Neuronal stem cell (in vitro differentiated cells): ENCODE results near the gene KIR3DL2.
"Not testable (repeated sequence)": the region's sequence is repeated elsewhere in the genome, so short reads cannot be mapped to it uniquely, and the experiment has no call there.

Experiments used
- DNase-seq: peaks from one replicate; pipeline ENCODE4 v3.0.0-alpha.2; 2013; ENCODE audit warnings: low spot score
- H2AFZ ChIP-seq: one replicate; pipeline ENCODE4 v1.6.1; 2013; ENCODE audit warnings: mild to moderate bottlenecking, low read length, inconsistent platforms
- H2AK5ac ChIP-seq: 2 replicates; pipeline ENCODE4 v1.6.1; 2013; ENCODE audit warnings: low read depth, mild to moderate bottlenecking, inconsistent platforms, low read length, moderate library complexity, mixed read lengths
- H2BK120ac ChIP-seq: 2 replicates; pipeline ENCODE4 v1.6.1; 2013; ENCODE audit warnings: low read depth, mild to moderate bottlenecking, inconsistent platforms, low read length, moderate library complexity, mixed read lengths
- H2BK12ac ChIP-seq: one replicate; pipeline ENCODE4 v1.6.1; 2013; ENCODE audit warnings: low read length, inconsistent platforms
- H2BK15ac ChIP-seq: 2 replicates; pipeline ENCODE4 v1.6.1; 2013; ENCODE audit warnings: mild to moderate bottlenecking, low read length, inconsistent platforms, mixed read lengths
- H2BK5ac ChIP-seq: one replicate; pipeline ENCODE4 v1.6.1; 2013; ENCODE audit warnings: inconsistent platforms, mild to moderate bottlenecking, low read length, moderate library complexity
- H3K14ac ChIP-seq: one replicate; pipeline ENCODE4 v1.6.1; 2013; ENCODE audit warnings: low read length, inconsistent platforms
- H3K18ac ChIP-seq: 2 replicates; pipeline ENCODE4 v1.6.1; 2013; ENCODE audit warnings: low read length, inconsistent platforms
- H3K23ac ChIP-seq: 2 replicates; pipeline ENCODE4 v1.6.1; 2013; ENCODE audit warnings: low read depth, mild to moderate bottlenecking, mixed read lengths, low read length, inconsistent platforms; ENCODE audit not compliant: poor library complexity
- H3K27ac ChIP-seq: replicated peaks from 3 replicates; pipeline ENCODE4 v1.5.1; 2013; ENCODE audit warnings: low read length, inconsistent platforms
- H3K27me3 ChIP-seq, 3 experiments: 2 replicates each; pipeline ENCODE4 v1.6.1; 2013; ENCODE audit warnings: low read length in 3 of 3, mild to moderate bottlenecking in 2 of 3, inconsistent platforms in 1 of 3, low read depth in 1 of 3, mixed read lengths in 1 of 3, moderate library complexity in 1 of 3; ENCODE audit not compliant: control insufficient read depth in 3 of 3, insufficient read depth in 3 of 3
- H3K36me3 ChIP-seq, 2 donors: replicated peaks in 1 of 2; 2 replicates each; pipeline ENCODE4 v1.6.1; 2013; ENCODE audit warnings: low read length in 2 of 2; ENCODE audit not compliant: control insufficient read depth in 2 of 2, insufficient read depth in 2 of 2
- H3K4ac ChIP-seq: 2 replicates; pipeline ENCODE4 v1.6.1; 2013; ENCODE audit warnings: inconsistent platforms, mild to moderate bottlenecking, low read length, moderate library complexity
- H3K4me1 ChIP-seq, 2 donors: 1 replicate in 1 of 2; 2 replicates in 1 of 2; pipeline ENCODE4 v1.6.1; 2013; ENCODE audit warnings: low read length in 2 of 2, low read depth in 1 of 2; ENCODE audit not compliant: control insufficient read depth in 2 of 2, insufficient read depth in 1 of 2
- H3K4me2 ChIP-seq: one replicate; pipeline ENCODE4 v1.6.1; 2013; ENCODE audit warnings: mild to moderate bottlenecking, low read length, inconsistent platforms; ENCODE audit not compliant: insufficient read depth, poor library complexity, severe bottlenecking
- H3K4me3 ChIP-seq, 2 donors: 2 replicates each; pipeline ENCODE4 v1.5.1; 2013; ENCODE audit warnings: low read length in 2 of 2, mild to moderate bottlenecking in 2 of 2, inconsistent platforms in 1 of 2, moderate library complexity in 1 of 2
- H3K79me1 ChIP-seq: one replicate; pipeline ENCODE4 v1.6.1; 2013; ENCODE audit warnings: low read depth, mild to moderate bottlenecking, inconsistent platforms, low read length, moderate library complexity
- H3K9ac ChIP-seq: one replicate; pipeline ENCODE4 v1.6.1; 2013; ENCODE audit warnings: mild to moderate bottlenecking, low read depth, low read length, inconsistent platforms; ENCODE audit not compliant: poor library complexity
- H3K9me3 ChIP-seq, 2 donors: replicated peaks in 1 of 2; 2 replicates each; pipeline versions ENCODE3 to v1.6.1; 2013; ENCODE audit warnings: low read length in 2 of 2, mild to moderate bottlenecking in 2 of 2, inconsistent platforms in 1 of 2, low read depth in 1 of 2, mixed read lengths in 1 of 2, moderate library complexity in 1 of 2; ENCODE audit not compliant: control insufficient read depth in 2 of 2, insufficient read depth in 1 of 2
- H4K8ac ChIP-seq: one replicate; pipeline ENCODE4 v1.6.1; 2013; ENCODE audit warnings: low read depth, mild to moderate bottlenecking, inconsistent platforms, low read length, moderate library complexity
- H4K91ac ChIP-seq: one replicate; pipeline ENCODE4 v1.6.1; 2013; ENCODE audit warnings: low read length, low read depth, mild to moderate bottlenecking, inconsistent platforms; ENCODE audit not compliant: poor library complexity
- WGBS, 2 donors: extraction: QIAGEN DNeasy Blood & Tissue Kit; methylation state at CpG; one replicate each; pipeline ENCODE4 v1.1.7; 2013; ENCODE audit warnings: missing lambda C conversion rate in 2 of 2, mixed read lengths in 1 of 2; ENCODE audit not compliant: insufficient read length in 2 of 2, insufficient replicate concordance in 1 of 2; ENCODE audit errors: extremely low coverage in 2 of 2; 5-methylcytosine and 5-hydroxymethylcytosine counted together

KIR3DL2 gene

DNA sequence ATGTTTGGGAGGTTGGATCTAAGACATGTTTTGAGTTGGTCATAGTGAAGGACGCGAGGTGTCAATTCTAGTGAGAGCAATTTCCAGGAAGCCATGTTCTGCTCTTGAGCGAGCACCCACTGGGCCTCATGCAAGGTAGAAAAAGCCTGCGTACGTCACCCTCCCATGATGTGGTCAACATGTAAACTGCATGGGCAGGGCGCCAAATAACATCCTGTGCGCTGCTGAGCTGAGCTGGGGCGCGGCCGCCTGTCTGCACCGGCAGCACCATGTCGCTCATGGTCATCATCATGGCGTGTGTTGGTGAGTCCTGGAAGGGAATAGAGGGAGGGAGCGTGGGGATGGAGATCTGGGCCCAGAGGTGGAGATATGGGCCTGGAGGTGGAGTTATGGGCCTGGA lies 17.7 kb upstream of the KIR3DL2 start, which contains the start of gene KIR2DS4:
Gene KIR2DS4 (plus strand): TSS at position 181 of the 400 bp plus-strand sequence.
- not testable (repeated sequence) for H3K4ac ChIP-seq, H2AFZ ChIP-seq, H3K18ac ChIP-seq, DNase-seq, H2BK12ac ChIP-seq, H3K4me1 ChIP-seq, H3K23ac ChIP-seq, H3K27me3 ChIP-seq, H3K4me2 ChIP-seq, H4K91ac ChIP-seq, H3K4me3 ChIP-seq, H2BK5ac ChIP-seq, H4K8ac ChIP-seq, H2BK120ac ChIP-seq, H3K36me3 ChIP-seq, H3K79me1 ChIP-seq, H2AK5ac ChIP-seq, H3K9ac ChIP-seq, H3K27ac ChIP-seq, H3K14ac ChIP-seq, H2BK15ac ChIP-seq
- WGBS, 2 donors: no CpG with 5 or more reads among the region's 14 CpGs
- H3K9me3 ChIP-seq: peaks cover 0 to 14% of the 10 kb centered on the region in 2 donors

DNA sequence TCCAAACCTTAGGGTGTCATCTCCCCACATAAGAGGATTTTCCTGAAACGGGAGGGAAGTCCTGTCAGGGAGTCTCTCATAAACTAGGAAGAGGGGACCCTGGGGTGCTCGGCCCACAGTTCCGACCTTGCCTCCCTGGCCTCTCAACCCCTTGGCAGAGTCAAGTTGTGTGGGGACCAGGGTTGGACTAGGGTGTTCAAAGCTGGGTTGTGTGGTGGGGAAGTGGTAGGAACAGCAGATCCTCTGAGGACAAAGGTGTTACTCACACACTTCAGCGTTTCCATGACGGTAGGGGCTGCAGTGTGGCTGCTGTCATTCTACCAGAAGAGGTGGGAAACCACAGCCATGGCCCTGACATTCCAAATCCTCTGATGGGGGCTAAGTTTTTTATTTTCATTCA lies 15.1 kb upstream of the KIR3DL2 start:
- WGBS, 2 donors: no CpG with 5 or more reads among the region's 5 CpGs
- H2BK120ac ChIP-seq, H2BK12ac ChIP-seq, H3K4ac ChIP-seq, H3K4me2 ChIP-seq, H4K8ac ChIP-seq, H3K79me1 ChIP-seq, H2AK5ac ChIP-seq, H2BK15ac ChIP-seq, H3K14ac ChIP-seq, H3K4me3 ChIP-seq, DNase-seq, H4K91ac ChIP-seq, H3K18ac ChIP-seq, H3K27ac ChIP-seq, H3K36me3 ChIP-seq, H3K9ac ChIP-seq, H3K27me3 ChIP-seq, H3K4me1 ChIP-seq, H2AFZ ChIP-seq, H3K23ac ChIP-seq, H2BK5ac ChIP-seq: not testable (repeated sequence)
- peaks cover 0 to 15% of the 10 kb centered on the region in 2 donors for H3K9me3 ChIP-seq

DNA sequence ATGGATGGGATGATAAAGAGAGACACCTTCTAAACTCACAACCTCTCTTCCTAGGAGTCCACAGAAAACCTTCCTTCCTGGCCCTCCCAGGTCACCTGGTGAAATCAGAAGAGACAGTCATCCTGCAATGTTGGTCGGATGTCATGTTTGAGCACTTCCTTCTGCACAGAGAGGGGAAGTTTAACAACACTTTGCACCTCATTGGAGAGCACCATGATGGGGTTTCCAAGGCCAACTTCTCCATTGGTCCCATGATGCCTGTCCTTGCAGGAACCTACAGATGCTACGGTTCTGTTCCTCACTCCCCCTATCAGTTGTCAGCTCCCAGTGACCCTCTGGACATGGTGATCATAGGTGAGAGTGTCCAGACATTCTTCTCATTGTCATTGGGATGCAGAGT lies 12.7 kb upstream of the KIR3DL2 start:
- DNase-seq, H2BK5ac ChIP-seq, H3K18ac ChIP-seq, H3K4ac ChIP-seq, H2BK15ac ChIP-seq, H3K27me3 ChIP-seq, H3K14ac ChIP-seq, H2BK12ac ChIP-seq, H4K91ac ChIP-seq, H2AK5ac ChIP-seq, H3K9ac ChIP-seq, H3K27ac ChIP-seq, H2BK120ac ChIP-seq, H4K8ac ChIP-seq, H3K36me3 ChIP-seq, H3K79me1 ChIP-seq, H3K4me1 ChIP-seq, H3K23ac ChIP-seq, H3K4me3 ChIP-seq, H2AFZ ChIP-seq, H3K4me2 ChIP-seq: not testable (repeated sequence)
- H3K9me3 ChIP-seq: peaks cover 0 to 14% of the 10 kb centered on the region in 2 donors
- WGBS, 2 donors: no CpG with 5 or more reads among the region's 2 CpGs

DNA sequence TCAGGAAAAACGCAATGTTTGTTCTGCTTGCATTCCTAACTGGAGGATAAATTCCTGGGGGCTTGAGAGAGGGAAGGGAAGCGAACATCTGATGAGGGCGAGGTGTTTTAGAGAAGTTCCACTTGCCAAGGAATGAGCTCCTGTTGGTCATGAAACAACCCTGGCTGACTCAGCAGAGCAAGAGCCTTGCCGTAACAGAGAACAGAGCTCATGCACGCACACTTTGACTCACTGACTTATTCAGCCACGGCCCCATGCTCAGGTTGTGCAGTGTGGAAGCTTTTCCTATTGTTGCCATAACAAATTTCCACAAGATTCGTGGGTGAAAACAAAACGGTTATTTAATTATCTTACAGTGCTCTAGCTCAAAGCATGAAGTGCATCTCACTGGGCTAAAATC lies 7.1 kb upstream of the KIR3DL2 start:
- DNase-seq, H3K18ac ChIP-seq, H2BK15ac ChIP-seq, H4K8ac ChIP-seq, H3K9me3 ChIP-seq, H3K27ac ChIP-seq, H3K9ac ChIP-seq, H3K4ac ChIP-seq, H4K91ac ChIP-seq, H2BK12ac ChIP-seq, H3K23ac ChIP-seq, H3K4me3 ChIP-seq, H2BK120ac ChIP-seq, H3K79me1 ChIP-seq, H2AK5ac ChIP-seq, H3K4me2 ChIP-seq, H3K4me1 ChIP-seq, H3K14ac ChIP-seq, H3K36me3 ChIP-seq, H2AFZ ChIP-seq, H2BK5ac ChIP-seq: not testable (repeated sequence)
- no CpG with 5 or more reads among the region's 8 CpGs for WGBS, 2 donors
- peaks cover 0 to 13% (median 0%) of the 10 kb centered on the region in 3 experiments for H3K27me3 ChIP-seq
